ENCODE results near the gene MRNIP. TPM values are rescaled to one million over a fixed set of nuclear protein-coding genes. Genes with fewer than 3 reads are reported as not detected.

The MRNIP gene
- total RNA-seq, 3 donors from 2014 or later = 32.3 to 67.2 (median 48.8) TPM

DNA sequence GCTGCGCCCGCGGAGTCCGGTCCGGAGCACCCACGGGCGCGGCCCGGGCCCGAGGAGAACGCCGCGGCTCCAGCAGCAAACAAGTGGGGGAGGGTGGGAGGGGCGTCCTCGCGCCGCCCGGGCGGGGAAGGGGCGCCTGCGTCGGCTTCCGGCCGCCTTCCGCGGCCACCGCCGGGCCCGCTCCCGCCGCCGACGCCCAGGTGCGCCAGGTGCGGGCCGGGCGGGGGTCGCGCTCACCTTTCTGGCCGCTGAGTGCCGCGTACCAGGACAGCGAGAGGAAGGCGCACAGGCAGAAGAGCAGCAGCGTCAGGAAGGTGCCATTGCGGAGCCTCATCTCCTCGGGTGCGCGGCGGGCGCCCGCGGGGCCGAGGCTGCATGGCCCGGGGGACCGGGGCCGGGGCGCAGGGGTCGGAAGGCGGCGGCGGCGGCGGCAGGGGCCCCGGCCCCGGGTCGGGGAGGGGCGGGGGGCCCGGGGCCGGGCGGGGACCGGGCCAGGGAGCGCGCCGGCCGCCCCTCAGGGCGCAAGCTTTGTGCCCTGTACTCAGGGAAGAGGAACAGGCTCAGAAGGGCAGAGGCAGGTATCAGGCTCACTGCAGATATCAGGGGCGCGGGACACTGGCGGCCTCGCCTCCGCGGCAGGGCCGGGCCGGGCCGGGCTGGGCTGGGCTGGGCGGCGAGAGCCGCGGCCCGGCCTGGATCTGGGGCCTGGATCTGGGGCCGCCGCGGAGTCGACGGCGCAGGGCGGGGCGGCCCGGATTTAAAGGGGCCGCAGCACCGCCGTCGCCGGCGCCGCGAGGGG, 52.2 kb downstream of the MRNIP start, which contains the start of gene MGAT4B:
MGAT4B (minus strand) TSS at position 617 of the 799 bp plus-strand sequence; CDS start at position 334, 283 bp downstream.
- peaks cover 9 to 31% of the 10 kb centered on the region in 2 donors for H3K4me1 ChIP-seq
- peak; percentile 67 to 72 for DNase-seq (ENCODE audit: low spot score in 2 of 2)
- no peak for TF ChIP-seq POLR2A (IDR thresholded peaks at IDR 0.05)
- TF ChIP-seq, protein P1, sequence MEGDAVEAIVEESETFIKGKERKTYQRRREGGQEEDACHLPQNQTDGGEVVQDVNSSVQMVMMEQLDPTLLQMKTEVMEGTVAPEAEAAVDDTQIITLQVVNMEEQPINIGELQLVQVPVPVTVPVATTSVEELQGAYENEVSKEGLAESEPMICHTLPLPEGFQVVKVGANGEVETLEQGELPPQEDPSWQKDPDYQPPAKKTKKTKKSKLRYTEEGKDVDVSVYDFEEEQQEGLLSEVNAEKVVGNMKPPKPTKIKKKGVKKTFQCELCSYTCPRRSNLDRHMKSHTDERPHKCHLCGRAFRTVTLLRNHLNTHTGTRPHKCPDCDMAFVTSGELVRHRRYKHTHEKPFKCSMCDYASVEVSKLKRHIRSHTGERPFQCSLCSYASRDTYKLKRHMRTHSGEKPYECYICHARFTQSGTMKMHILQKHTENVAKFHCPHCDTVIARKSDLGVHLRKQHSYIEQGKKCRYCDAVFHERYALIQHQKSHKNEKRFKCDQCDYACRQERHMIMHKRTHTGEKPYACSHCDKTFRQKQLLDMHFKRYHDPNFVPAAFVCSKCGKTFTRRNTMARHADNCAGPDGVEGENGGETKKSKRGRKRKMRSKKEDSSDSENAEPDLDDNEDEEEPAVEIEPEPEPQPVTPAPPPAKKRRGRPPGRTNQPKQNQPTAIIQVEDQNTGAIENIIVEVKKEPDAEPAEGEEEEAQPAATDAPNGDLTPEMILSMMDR (IDR thresholded peaks at IDR 0.05) = no peak
- no peak for TF ChIP-seq POLR2AphosphoS5 (IDR thresholded peaks at IDR 0.05)

DNA sequence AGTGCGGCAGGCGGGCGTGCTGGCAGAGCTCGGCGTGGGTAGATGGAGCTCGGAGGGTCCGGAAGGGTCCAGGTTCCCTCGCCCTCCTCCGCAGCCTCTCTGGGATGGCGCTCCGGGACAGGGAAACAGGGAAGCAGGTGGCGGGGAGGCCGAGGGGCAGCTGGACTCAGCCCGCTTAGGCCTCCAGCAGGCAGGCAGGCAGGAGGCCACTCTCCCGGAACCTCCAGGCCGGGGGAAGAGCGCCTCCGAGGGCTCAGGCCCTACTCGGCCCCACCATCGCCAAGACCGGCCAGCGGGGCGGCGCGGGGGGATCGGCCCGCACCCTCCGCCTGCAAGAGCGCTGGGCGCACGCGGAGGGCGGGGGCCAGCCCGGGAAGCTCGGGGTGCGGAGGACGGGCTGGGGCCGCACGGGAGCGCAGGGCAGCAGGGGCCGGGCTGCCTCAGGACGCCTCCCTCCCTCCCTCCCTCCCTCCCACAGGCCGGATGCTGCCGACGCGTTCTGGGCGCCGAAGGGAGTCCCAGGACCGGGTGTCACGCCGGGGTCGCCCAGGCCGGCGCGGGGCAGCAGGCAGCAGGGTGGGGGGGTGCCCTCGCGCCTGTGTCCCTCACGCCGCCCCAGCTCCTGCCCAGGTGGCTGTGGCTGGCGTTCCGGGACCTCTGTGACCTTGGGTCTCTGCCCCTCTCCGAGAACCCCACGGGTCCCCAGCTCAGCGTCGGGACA, 52.9 kb downstream of the MRNIP start:
- TF ChIP-seq, protein P1 (IDR thresholded peaks at IDR 0.05) = no peak
- TF ChIP-seq POLR2AphosphoS5 (IDR thresholded peaks at IDR 0.05) = no peak
- intact Hi-C loops (cut with DNase I; ENCODE audit: low total_unique reads) = no loop called here
- Histone ChIP-seq H3K9me3 (no peaks in the 10 kb centered on the region), H3K4me3 (peak overlapping the region; percentile 89 to 92 (median 91)), H3K4me1 (peaks cover 9 to 31% of the 10 kb centered on the region in 2 donors), H3K27me3 (no peaks in the 10 kb centered on the region), H3K27ac (peak overlapping the region; percentile 94 to 97), H3K36me3 (no peaks in the 10 kb centered on the region)
- DNase-seq (ENCODE audit: low spot score in 2 of 2) = no peak

More for the DNA sequence above, 52.2 kb downstream of the MRNIP start, which contains the start of gene MGAT4B:
- no peaks in the 10 kb centered on the region for H3K27me3 ChIP-seq
- no peaks in the 10 kb centered on the region for H3K9me3 ChIP-seq
- no peaks in the 10 kb centered on the region for H3K36me3 ChIP-seq
- H3K27ac ChIP-seq = peak within 1 kb of the TSS; percentile 94 to 97
- H3K4me3 ChIP-seq = peak within 1 kb of the TSS; percentile 89 to 92 (median 91)
- intact Hi-C loops (cut with DNase I; ENCODE audit: low total_unique reads) = no loop called here

DNA sequence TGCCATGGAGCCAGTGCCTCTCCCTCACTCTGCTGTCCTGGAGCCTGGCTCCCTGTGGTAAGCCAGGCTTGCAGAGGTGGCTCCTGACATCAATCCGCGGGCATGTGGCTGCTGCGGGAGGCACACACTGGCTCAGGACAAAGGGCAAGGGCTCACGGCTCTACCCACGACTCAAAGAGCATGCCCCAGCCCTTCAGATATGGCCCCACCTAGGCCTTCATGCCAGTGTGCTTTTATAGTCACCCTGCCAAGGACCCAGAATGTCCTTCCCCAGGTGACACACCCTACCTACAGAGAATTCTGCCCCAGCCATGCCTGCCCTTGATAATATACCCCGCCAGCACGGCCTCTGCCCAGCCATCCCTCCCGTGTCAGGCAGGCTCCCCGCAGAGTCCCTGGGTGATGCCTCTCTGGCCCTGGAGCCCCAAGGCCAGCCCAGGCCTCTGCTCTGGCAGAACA, 53.5 kb downstream of the MRNIP start:
- Histone ChIP-seq H3K27me3 (no peaks in the 10 kb centered on the region), H3K36me3 (no peaks in the 10 kb centered on the region), H3K4me1 (peaks cover 9 to 31% of the 10 kb centered on the region in 2 donors), H3K9me3 (no peaks in the 10 kb centered on the region), H3K27ac (peak overlapping the region; percentile 94 to 97), H3K4me3 (peak overlapping the region; percentile 89 to 92 (median 91))
- no peak for TF ChIP-seq POLR2A (IDR thresholded peaks at IDR 0.05)
- no peak for TF ChIP-seq POLR2AphosphoS5 (IDR thresholded peaks at IDR 0.05)
- TF ChIP-seq, protein P1 (IDR thresholded peaks at IDR 0.05) = no peak
- intact Hi-C loops (cut with DNase I; ENCODE audit: low total_unique reads) = no loop called here
- no peak for DNase-seq (ENCODE audit: low spot score in 2 of 2)

GRCh38 chr5:179804555-179804947, 54.1 kb downstream of the MRNIP start:
- intact Hi-C loops (cut with DNase I; ENCODE audit: low total_unique reads) = loop anchor here (5.0 kb wide), 1 partner anchor 477 kb away; no protein-coding TSS in a partner anchor
- no peaks in the 10 kb centered on the region for H3K27me3 ChIP-seq
- H3K9me3 ChIP-seq = no peaks in the 10 kb centered on the region
- H3K4me3 ChIP-seq = peak overlapping the region in 2 of 3 donors; percentile 91 to 92
- TF ChIP-seq POLR2AphosphoS5 (IDR thresholded peaks at IDR 0.05) = no peak
- TF ChIP-seq, protein P1 (IDR thresholded peaks at IDR 0.05) = no peak
- no peak for TF ChIP-seq POLR2A (IDR thresholded peaks at IDR 0.05)
- H3K36me3 ChIP-seq = peaks cover 5% of the 10 kb centered on the region
- no peak for DNase-seq (ENCODE audit: low spot score in 2 of 2)
- H3K27ac ChIP-seq = peak overlapping the region; percentile 94 to 97
- H3K4me1 ChIP-seq = peaks cover 9 to 31% of the 10 kb centered on the region in 2 donors

Data from breast epithelium (tissue), 4 donors.